Panc1 (cell line): ENCODE measurements around the gene GSDMA.

ENCODE experiments used
- TCF7L2 ChIP-seq: IDR thresholded peaks from 2 replicates; pipeline ENCODE4 v1.6.1; 2011; ENCODE audit warnings: mild to moderate bottlenecking, low read depth, low read length, inconsistent platforms
- TF ChIP-seq, protein P1 (sequence below): fragments of 450-650 bp; IDR thresholded peaks from 2 replicates; pipeline ENCODE4 v1.5.1; 2017; ENCODE audit warnings: mild to moderate bottlenecking

DNA sequence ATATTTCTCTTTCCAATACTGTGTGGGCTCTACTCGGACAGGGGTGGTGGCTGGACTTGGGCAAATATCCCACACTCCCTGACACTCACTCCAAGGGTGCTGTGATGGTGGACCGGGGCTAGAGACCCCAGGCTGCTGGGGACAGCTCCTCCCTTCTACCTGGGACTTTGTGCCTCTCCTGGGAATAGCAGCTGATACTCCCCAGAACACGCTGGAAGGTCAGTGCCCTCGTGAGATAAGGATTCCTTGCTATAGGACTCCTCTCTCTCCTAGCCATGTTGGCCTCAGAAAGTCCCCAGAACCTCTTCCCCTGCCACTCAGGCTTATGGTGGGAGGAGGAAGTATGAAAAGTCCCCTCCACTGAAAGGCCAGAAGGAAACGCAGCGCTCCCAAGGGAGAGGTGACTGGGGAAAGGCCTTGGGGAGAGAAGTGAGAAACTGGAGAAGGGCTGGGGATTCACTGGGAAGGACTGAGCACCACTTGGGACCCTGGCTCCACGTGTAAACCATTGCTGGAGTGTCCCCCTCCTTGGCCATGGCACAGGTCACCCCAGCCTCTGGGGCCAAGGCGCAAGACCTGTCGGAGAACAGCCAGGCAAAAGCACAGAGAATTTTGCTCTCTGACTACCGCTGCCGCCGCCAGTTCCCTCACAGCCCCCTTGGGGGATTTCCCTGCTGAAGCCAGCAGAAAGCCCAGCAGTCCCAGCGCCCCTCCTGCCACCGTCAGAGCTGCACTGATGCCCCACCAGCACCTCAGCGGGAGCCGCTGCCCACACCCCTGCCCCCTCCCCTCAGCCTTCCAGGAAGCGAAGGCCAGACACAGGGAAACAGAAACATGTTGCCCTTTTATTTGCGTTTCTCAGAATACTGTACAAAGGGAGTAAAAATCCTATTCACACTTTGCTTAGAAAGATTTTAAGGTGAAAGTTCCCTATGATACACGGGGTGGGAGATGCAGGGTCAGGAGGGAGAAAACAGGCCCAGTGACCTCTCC lies 42.3 kb upstream of the GSDMA start:
- TF ChIP-seq, protein P1, sequence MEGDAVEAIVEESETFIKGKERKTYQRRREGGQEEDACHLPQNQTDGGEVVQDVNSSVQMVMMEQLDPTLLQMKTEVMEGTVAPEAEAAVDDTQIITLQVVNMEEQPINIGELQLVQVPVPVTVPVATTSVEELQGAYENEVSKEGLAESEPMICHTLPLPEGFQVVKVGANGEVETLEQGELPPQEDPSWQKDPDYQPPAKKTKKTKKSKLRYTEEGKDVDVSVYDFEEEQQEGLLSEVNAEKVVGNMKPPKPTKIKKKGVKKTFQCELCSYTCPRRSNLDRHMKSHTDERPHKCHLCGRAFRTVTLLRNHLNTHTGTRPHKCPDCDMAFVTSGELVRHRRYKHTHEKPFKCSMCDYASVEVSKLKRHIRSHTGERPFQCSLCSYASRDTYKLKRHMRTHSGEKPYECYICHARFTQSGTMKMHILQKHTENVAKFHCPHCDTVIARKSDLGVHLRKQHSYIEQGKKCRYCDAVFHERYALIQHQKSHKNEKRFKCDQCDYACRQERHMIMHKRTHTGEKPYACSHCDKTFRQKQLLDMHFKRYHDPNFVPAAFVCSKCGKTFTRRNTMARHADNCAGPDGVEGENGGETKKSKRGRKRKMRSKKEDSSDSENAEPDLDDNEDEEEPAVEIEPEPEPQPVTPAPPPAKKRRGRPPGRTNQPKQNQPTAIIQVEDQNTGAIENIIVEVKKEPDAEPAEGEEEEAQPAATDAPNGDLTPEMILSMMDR = no peak
- TF ChIP-seq TCF7L2 = no peak
